HCT116 (cell line): ENCODE measurements around the gene SLCO1A2. TPM values are rescaled to one million over a fixed set of nuclear protein-coding genes. Genes with fewer than 3 reads are reported as not detected.

Source experiments
- ATAC-seq: fragments of 200-7000 bp; cut with Tn5 transposase; 2 replicates; pipeline ENCODE4 v1.9.1; 2020; ENCODE audit warnings: mild to moderate bottlenecking, moderate library complexity
- BruUV-seq: library from RNA; stranded (reverse); fragments of 400-500 nt; replicated peaks from 2 replicates; lab custom pipeline; 2021; lab: Mats Ljungman, UMichigan
- CTCF ChIA-PET: fragments of 300-600 bp; sonication (Branson Sonifier 250); formaldehyde crosslinking; loops from one replicate; lab custom pipeline; 2021; ENCODE audit warnings: antibody characterized with exemption; lab: Charles Lee
- POLR2A ChIA-PET: fragments of 300-600, 350-600 bp; sonication (Branson Sonifier 250); formaldehyde crosslinking; loops from one replicate; lab custom pipeline; 2021; ENCODE audit warnings: antibody characterized with exemption; lab: Charles Lee
- RAD21 ChIA-PET, 2 experiments: fragments of 300-600 bp; sonication (Branson Sonifier 250); formaldehyde crosslinking; loops; one replicate each; lab custom pipeline; 2023; ENCODE audit warnings: low total read pairs in 2 of 2; ENCODE audit not compliant: uncharacterized antibody in 2 of 2, unreplicated experiment in 2 of 2, low non-redundant PET in 1 of 2; lab: Charles Lee
- DNase-seq: peaks from one replicate; pipeline ENCODE4 v3.0.0-alpha.2; 2010; ENCODE audit warnings: low read depth, low spot score
- H2AFZ ChIP-seq: fragments of 200-600 bp; shearing (Covaris generic), sonication (generic); 2 replicates; pipeline ENCODE4 v1.6.1; 2017; ENCODE audit warnings: low read depth, mixed run types, mixed read lengths, antibody characterized with exemption, low read length; ENCODE audit not compliant: poor library complexity, severe bottlenecking
- H3K27ac ChIP-seq: 2 replicates; pipeline ENCODE4 v1.5.1; 2012; ENCODE audit warnings: low read depth, low read length
- H3K27me3 ChIP-seq: fragments of 200-600 bp; sonication (generic); 2 replicates; pipeline ENCODE4 v1.6.1; 2016; ENCODE audit warnings: mixed run types, low read length, mixed read lengths; ENCODE audit not compliant: insufficient read depth
- H3K36me3 ChIP-seq, 2 experiments: fragments of 200-500 bp in 1 of 2; fragments of 200-600 bp in 1 of 2; sonication (Bioruptor generic) in 1 of 2; sonication (generic) in 1 of 2; 2 replicates each; pipeline versions ENCODE4 v1.5.1 to v1.6.1; 2014 to 2016; ENCODE audit warnings: low read length in 2 of 2, inconsistent platforms in 1 of 2, mixed read lengths in 1 of 2, mixed run types in 1 of 2; ENCODE audit not compliant: insufficient read depth in 2 of 2, control insufficient read depth in 1 of 2
- H3K4me1 ChIP-seq, 2 experiments: fragments of 200-600 bp in 1 of 2; sonication (generic) in 1 of 2; 2 replicates each; pipeline versions ENCODE4 v1.5.1 to v1.6.1; 2012 to 2017; ENCODE audit warnings: low read length in 2 of 2, inconsistent platforms in 1 of 2, mild to moderate bottlenecking in 1 of 2, mixed read lengths in 1 of 2, mixed run types in 1 of 2, moderate library complexity in 1 of 2; ENCODE audit not compliant: insufficient read depth in 2 of 2, control insufficient read depth in 1 of 2
- H3K4me2 ChIP-seq: fragments of 200-600 bp; sonication (generic); 2 replicates; pipeline ENCODE4 v1.6.1; 2017; ENCODE audit warnings: mixed run types, low read length, mixed read lengths
- H3K4me3 ChIP-seq, 2 experiments: fragments of 200-600 bp in 1 of 2; sonication (generic) in 1 of 2; replicated peaks in 1 of 2; 2 replicates each; pipeline ENCODE4 v1.5.1; 2011 to 2016; ENCODE audit warnings: low read length in 2 of 2, control low read depth in 1 of 2, low read depth in 1 of 2, mild to moderate bottlenecking in 1 of 2, mixed read lengths in 1 of 2, mixed run types in 1 of 2
- H3K79me2 ChIP-seq: fragments of 200-600 bp; sonication (generic); 2 replicates; pipeline ENCODE4 v1.6.1; 2017; ENCODE audit warnings: mild to moderate bottlenecking, mixed run types, low read length, moderate library complexity, mixed read lengths; ENCODE audit not compliant: insufficient read depth
- H3K9ac ChIP-seq: fragments of 200-600 bp; sonication (generic); 2 replicates; pipeline ENCODE4 v1.6.1; 2016; ENCODE audit warnings: low read length, mixed read lengths
- H3K9me2 ChIP-seq: fragments of 200-600 bp; sonication (generic), shearing (Covaris generic); 2 replicates; pipeline ENCODE4 v1.6.1; 2017; ENCODE audit warnings: mixed run types, mild to moderate bottlenecking, moderate library complexity; ENCODE audit not compliant: insufficient read depth
- H3K9me3 ChIP-seq, 2 experiments: fragments of 200-500 bp in 1 of 2; fragments of 200-600 bp in 1 of 2; sonication (Bioruptor generic) in 1 of 2; sonication (generic) in 1 of 2; 2 replicates each; pipeline ENCODE4 v1.6.1; 2014 to 2017; ENCODE audit warnings: low read length in 2 of 2, mixed read lengths in 2 of 2, inconsistent platforms in 1 of 2, low read depth in 1 of 2, mild to moderate bottlenecking in 1 of 2, mixed run types in 1 of 2, moderate library complexity in 1 of 2; ENCODE audit not compliant: control insufficient read depth in 1 of 2, insufficient read depth in 1 of 2
- H4K20me1 ChIP-seq: fragments of 200-600 bp; sonication (generic), shearing (Covaris generic); 2 replicates; pipeline ENCODE4 v1.6.1; 2017; ENCODE audit warnings: mixed run types, mild to moderate bottlenecking, moderate library complexity; ENCODE audit not compliant: insufficient read depth
- ATF3 ChIP-seq: IDR thresholded peaks from 2 replicates; pipeline ENCODE4 v1.6.1; 2012
- CEBPB ChIP-seq: IDR thresholded peaks from 2 replicates; pipeline ENCODE4 v1.6.1; 2012; ENCODE audit warnings: low read depth
- EGR1 ChIP-seq: IDR thresholded peaks from 2 replicates; pipeline ENCODE4 v1.6.1; 2012; ENCODE audit warnings: low read depth
- ELF1 ChIP-seq: IDR thresholded peaks from 2 replicates; pipeline ENCODE4 v1.6.1; 2012; ENCODE audit warnings: low read depth, borderline replicate concordance
- EZH2 ChIP-seq: fragments of 200-600 bp; sonication (generic); IDR thresholded peaks from 2 replicates; pipeline ENCODE4 v1.6.1; 2017; ENCODE audit warnings: antibody characterized with exemption, mixed run types
- FOSL1 ChIP-seq: IDR thresholded peaks from 2 replicates; pipeline ENCODE4 v1.6.1; 2012; ENCODE audit warnings: low read depth
- JUND ChIP-seq: IDR thresholded peaks from 2 replicates; pipeline ENCODE4 v1.6.1; 2012
- POLR2A ChIP-seq: IDR thresholded peaks from 2 replicates; pipeline ENCODE4 v1.7.0; 2011; ENCODE audit warnings: borderline replicate concordance; ENCODE audit not compliant: insufficient read depth, insufficient read length; ENCODE audit errors: extremely low read depth
- POLR2AphosphoS5 ChIP-seq: IDR thresholded peaks from 2 replicates; pipeline ENCODE4 v1.6.1; 2011; ENCODE audit warnings: mild to moderate bottlenecking, low read depth, low read length, moderate library complexity
- REST ChIP-seq: IDR thresholded peaks from 2 replicates; pipeline ENCODE4 v1.6.1; 2012; ENCODE audit warnings: low read depth
- SP1 ChIP-seq: IDR thresholded peaks from 2 replicates; pipeline ENCODE4 v1.6.1; 2012; ENCODE audit warnings: low read depth
- SRF ChIP-seq: IDR thresholded peaks from 2 replicates; pipeline ENCODE4 v1.6.1; 2012; ENCODE audit warnings: low read depth
- YY1 ChIP-seq: IDR thresholded peaks from 2 replicates; pipeline ENCODE4 v1.6.1; 2011; ENCODE audit warnings: low read length, low read depth, moderate library complexity, mild to moderate bottlenecking; ENCODE audit not compliant: insufficient replicate concordance; ENCODE audit errors: extremely low read depth
- ZBTB33 ChIP-seq: IDR thresholded peaks from 2 replicates; pipeline ENCODE4 v1.6.1; 2011; ENCODE audit warnings: mild to moderate bottlenecking, low read length, moderate library complexity; ENCODE audit not compliant: insufficient replicate concordance; ENCODE audit errors: extremely low read depth
- ZFX ChIP-seq: fragments of 450-650 bp; IDR thresholded peaks from 2 replicates; pipeline ENCODE4 v1.6.1; 2017
- intact Hi-C: fragments of 100-400 bp; cut with micrococcal nuclease; formaldehyde crosslinking; loops from 2 replicates; pipeline ENCODE4 v1.10.0; 2022
- total RNA-seq: library from RNA; stranded (reverse); gene quantifications from one replicate; pipeline ENCODE4 v1.2.1, GENCODE V29; 2021; ENCODE audit not compliant: unreplicated experiment
- TF ChIP-seq, protein P1 (sequence below): IDR thresholded peaks from 2 replicates; pipeline ENCODE4 v1.6.1; 2012

SLCO1A2 gene
- total RNA-seq, 1 experiment from 2014 or later = 0.49 TPM

- TF ChIP-seq REST (no peak), YY1 (no peak), ZBTB33 (no peak), SP1 (no peak), SRF (no peak), POLR2A (no peak), FOSL1 (no peak)
- TF ChIP-seq, protein P1, sequence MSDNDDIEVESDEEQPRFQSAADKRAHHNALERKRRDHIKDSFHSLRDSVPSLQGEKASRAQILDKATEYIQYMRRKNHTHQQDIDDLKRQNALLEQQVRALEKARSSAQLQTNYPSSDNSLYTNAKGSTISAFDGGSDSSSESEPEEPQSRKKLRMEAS = no peak
Measured at GRCh38 chr12:21239866-21240265, 94.9 kb downstream of the SLCO1A2 start (continued).

DNA sequence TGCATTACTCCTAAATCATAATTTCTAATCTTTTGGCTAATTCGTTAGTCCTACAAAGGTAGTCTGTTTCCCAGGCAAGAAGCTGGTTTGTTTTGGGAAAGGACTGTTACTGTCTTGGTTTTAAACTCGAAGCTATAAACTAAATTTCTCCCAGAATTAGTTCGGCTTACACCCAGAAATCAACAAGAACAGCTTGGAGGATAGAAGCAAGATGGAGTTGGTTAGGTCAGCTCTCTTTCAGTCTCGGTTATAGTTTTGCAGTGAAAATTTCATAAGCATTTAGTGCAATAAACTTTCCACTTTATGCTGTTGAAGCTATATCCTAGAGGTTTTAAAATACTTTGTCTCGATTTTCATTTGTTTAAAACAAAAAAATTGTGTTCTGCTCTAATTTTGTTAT lies 100.3 kb downstream of the SLCO1A2 start:
- Histone ChIP-seq H3K79me2 (no peaks in the 10 kb centered on the region), H3K9me3 (no peaks in the 10 kb centered on the region), H3K4me3 (no peak overlapping the region), H3K4me2 (no peak overlapping the region), H3K9me2 (no peaks in the 10 kb centered on the region), H3K36me3 (no peaks in the 10 kb centered on the region), H3K27me3 (no peaks in the 10 kb centered on the region), H4K20me1 (no peaks in the 10 kb centered on the region), H3K27ac (no peak overlapping the region), H2AFZ (no peak overlapping the region), H3K9ac (no peak overlapping the region), H3K4me1 (no peaks in the 10 kb centered on the region)
- RAD21 ChIA-PET = no interaction called here
- POLR2A ChIA-PET = no interaction called here
- BruUV-seq = no TSS peak
- TF ChIP-seq ELF1 (no peak), EZH2 (no peak), ATF3 (no peak), REST (no peak), POLR2AphosphoS5 (no peak), JUND (no peak), CEBPB (no peak), ZFX (no peak), EGR1 (no peak)
- TF ChIP-seq, protein P1 = no peak
- DNase-seq (no peak), ATAC-seq (no peak)
- CTCF ChIA-PET = interaction anchor here (1.3 kb wide), 1 partner anchor 14 kb away, joined by 4 read pairs; no protein-coding TSS in a partner anchor
- intact Hi-C loops = no loop called here
